Glomerular visceral epithelial cell (primary cell): ENCODE data around the gene PDE7B.
"Not testable (repeated sequence)": the region's sequence is repeated elsewhere in the genome, so short reads cannot be mapped to it uniquely, and the experiment has no call there.

Experiments used
- DNase-seq: peaks from one replicate; pipeline ENCODE4 v3.0.0-alpha.2; 2016; ENCODE audit errors: extremely low spot score

The PDE7B gene

GRCh38 chr6:135842618-135843392 is 8.7 kb upstream of the PDE7B start:
- DNase-seq = no peak

DNA sequence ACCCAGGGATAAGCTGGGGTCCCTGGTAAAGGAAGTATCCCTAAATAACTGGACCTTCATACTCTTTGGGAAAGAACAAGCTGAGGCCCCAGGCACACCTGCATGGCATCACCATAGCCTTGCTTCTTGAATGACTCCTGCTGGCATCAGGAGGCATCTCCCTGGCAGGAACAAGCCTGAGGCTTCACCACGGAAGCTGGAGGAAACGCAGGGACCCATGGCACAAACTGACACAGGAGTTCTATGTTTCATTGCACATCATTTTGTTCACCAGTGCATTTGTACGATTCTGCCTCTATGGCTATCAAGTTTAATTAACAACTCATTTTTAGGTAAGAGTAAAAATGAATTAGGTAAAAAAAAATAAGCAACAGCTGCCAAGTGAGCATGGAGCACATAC is 619 bp upstream of the PDE7B start:
- peak; percentile 9 for DNase-seq

DNA sequence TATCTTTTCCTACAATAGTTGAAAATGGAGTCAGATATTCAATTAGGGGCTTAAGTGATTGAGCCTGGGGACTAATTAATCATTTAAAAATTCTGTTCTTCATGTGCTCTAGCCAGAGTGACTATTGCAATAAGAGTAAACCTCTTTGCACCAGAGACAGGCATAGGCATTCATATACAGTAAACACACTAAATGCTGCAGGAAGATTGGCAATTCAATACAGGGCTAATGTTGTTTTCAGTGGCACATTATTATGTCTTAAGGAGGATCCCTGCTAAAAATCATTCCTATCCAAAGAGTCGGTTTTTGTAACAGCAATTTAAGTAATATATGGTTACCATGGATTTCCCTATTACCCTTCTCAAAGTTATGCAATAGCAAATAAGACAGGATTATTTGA is 1.2 kb downstream of the PDE7B start:
- DNase-seq = no peak

DNA sequence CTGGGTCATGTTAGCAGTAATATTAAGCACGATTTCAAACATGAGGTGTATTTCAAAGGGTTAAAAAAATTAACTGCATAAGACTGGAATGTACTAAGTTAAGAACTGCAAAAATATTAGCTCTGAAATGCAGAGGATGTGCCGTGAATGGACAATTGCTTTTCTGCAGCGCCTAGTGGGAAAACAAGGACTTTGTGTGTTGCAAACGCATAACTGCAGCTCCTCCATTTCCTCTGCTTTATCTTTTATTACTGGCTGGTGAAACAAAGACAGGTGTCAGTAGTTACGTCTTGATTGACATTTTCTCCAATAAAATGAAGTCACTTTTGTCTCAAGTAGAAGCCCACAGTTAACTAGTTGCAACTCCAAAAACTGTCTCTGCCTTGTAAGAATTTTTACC is 1.7 kb downstream of the PDE7B start:
- DNase-seq = peak; percentile 12

- no peak for DNase-seq
Measured at GRCh38 chr6:135853986-135854385, 2.5 kb downstream of the PDE7B start.

- DNase-seq = no peak
Measured at GRCh38 chr6:135854799-135855198, 3.3 kb downstream of the PDE7B start.

GRCh38 chr6:135858931-135859330 is 7.4 kb downstream of the PDE7B start:
- no peak for DNase-seq

DNA sequence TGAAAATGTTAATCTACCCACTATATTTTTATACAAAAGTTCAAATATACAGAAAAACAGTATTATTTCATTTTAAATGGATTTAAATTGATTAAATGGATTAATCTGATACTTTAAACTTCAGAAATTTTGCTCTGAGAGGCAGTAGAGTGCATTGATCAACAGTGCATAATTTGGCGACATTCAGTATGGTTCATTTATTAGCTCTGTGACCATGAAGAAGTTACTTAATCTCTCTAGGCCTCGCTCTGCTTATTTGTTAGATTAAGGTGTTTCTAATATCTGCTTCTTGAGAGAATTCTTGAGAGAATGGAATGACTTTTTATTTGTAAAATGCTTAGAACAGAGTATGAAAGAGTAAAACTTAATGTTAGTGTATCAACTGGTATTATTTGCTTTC is 8.9 kb downstream of the PDE7B start:
- no peak for DNase-seq

GRCh38 chr6:135861189-135861588 is 9.7 kb downstream of the PDE7B start:
- DNase-seq = no peak

DNA sequence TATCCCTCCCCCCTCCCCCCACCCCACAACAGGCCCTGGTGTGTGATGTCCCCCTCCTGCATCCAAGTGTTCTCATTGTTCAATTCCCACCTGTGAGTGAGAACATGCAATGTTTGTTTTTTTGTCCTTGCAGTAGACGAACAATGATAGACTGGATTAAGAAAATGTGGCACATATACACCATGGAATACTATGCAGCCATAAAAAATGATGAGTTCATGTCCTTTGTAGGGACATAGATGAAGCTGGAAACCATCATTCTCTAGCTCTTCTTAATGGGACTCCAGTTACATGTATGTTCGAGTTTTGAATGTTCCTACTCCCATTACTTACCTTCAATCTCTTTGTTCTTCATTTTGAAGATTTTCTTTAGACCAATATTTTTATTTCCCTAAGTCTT is 13.4 kb downstream of the PDE7B start:
- not testable (repeated sequence) for DNase-seq

DNA sequence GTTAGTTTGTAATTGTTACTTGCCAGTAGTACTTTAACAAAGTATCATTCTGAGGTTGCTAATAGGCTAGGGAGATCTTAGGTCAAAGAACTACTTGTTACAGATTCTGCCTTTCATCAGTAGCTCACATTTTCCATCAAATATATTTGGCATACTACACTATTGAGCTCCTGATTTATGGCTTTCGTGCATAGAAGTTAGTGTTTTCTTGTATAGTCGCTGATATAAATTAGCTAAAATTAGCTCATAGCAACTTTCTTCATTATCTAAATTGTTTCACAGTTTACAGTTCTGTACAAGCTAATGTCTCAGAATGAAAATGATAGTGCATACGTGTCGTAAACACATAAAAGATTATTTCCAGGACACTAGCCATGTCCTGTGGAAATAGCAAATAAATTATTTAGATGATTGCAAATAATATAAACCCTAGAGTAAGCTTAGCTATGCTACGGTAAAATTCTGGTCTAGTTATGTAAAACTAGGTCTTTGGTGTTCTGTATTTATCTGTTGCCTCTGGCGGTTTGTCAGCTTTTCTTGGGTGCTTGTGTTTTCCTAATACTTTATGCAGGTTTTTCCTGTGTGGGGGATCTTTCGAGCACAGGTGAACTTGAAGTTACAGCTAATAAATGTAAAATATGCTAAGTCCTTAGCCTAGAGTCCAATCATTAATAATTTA is 15.1 kb downstream of the PDE7B start:
- no peak for DNase-seq

DNA sequence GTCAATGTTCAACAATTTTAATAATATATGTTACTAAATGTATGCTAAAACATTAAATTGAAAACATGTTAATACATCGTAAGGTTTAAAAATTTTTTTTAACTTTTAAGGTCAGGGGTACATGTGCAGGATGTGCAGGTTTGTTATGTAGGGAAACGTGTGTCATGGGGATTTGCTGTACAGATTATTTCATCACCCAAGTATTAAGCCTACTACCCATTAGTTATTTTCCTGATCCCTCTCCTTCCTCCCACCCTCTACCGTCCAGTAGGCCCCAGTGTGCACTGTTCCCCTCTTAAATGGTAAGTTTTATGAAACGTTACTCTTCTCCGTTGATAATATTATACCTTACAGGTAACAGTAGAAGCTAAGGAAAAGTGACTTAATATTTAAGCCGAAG is 15.8 kb downstream of the PDE7B start:
- no peak for DNase-seq

DNA sequence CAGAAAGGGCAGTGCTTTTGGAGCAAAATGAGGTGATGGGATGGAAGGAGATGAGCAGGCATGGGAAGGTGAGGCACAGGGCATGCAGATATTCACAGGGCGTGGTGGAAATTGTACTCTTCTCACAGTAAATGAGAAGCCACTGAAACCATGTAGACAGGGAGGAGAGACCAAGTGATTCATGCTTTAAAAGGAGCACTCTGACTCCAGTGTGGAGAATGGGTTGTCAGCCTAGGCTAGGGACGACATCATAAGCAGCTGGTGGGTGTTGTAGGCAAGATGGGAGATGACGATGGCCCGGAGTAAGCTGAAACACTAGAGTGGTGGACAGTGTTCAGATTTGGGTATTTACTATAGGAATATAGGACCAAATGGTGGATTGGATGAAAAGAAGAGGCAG is 18.4 kb downstream of the PDE7B start:
- DNase-seq = no peak

DNA sequence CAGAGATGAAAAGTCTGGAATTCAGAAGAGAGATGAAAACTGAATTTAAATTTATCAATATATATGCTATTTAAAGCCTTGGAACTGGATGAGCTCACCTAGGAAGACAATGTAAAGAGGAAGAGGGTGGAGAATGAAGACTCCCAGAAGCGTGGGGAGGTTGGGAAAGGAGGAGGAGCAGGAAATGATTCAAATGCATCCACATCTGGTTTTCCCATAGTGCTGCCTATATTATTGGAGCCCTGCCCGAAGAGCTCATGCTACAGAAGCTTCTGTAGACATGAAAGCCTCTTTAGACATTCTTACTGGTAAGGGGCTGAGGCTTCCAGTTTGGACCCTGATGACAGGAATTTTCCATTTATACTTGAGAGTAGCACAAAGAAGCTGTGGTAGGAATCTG is 19.2 kb downstream of the PDE7B start:
- DNase-seq = peak; percentile 65

GRCh38 chr6:135871296-135871695 is 19.8 kb downstream of the PDE7B start:
- peak; percentile 75 for DNase-seq

- DNase-seq = peak; percentile 70
Measured at GRCh38 chr6:135871878-135872277, 20.4 kb downstream of the PDE7B start.

- DNase-seq = no peak
Measured at GRCh38 chr6:135875446-135875845, 23.9 kb downstream of the PDE7B start.

DNA sequence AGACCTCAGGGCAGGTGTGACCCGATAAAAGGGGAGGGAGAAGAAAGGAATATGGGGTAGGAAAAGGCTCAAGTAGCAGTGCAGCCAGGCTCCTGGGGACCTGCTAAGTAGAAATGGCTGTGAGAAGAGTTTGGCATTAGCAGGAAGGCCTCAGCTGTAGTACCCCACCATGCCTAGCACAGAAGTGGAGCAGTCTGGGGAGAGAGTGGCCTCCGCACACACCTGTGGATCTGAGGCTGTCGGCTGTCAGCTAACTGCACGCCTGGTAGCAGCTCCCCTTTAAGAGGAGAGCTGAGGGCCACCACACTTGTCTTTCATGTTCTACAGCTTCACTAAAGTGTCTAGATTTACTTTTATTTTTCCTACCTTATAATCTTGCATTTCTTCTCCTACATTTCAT is 24.6 kb downstream of the PDE7B start:
- DNase-seq = no peak

DNA sequence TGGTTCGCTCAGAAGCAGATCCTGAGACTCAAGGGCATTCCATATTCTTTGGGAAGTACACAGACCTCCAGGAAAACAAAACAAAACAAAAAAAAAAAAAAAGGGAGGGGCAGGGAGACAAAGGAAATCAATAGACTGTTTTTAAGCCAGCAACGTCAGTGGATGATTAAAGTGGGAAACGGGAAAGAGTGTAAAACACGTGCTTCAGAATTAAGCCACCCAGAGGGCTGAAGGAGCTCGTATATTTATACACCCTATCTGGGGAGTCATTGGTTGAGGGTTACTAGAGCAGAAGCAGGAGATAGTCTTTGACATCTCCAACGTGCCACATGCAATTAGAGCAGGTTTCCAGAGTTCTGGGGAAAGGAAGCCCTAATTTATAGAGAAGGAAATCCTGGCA is 26.2 kb downstream of the PDE7B start:
- no peak for DNase-seq

DNA sequence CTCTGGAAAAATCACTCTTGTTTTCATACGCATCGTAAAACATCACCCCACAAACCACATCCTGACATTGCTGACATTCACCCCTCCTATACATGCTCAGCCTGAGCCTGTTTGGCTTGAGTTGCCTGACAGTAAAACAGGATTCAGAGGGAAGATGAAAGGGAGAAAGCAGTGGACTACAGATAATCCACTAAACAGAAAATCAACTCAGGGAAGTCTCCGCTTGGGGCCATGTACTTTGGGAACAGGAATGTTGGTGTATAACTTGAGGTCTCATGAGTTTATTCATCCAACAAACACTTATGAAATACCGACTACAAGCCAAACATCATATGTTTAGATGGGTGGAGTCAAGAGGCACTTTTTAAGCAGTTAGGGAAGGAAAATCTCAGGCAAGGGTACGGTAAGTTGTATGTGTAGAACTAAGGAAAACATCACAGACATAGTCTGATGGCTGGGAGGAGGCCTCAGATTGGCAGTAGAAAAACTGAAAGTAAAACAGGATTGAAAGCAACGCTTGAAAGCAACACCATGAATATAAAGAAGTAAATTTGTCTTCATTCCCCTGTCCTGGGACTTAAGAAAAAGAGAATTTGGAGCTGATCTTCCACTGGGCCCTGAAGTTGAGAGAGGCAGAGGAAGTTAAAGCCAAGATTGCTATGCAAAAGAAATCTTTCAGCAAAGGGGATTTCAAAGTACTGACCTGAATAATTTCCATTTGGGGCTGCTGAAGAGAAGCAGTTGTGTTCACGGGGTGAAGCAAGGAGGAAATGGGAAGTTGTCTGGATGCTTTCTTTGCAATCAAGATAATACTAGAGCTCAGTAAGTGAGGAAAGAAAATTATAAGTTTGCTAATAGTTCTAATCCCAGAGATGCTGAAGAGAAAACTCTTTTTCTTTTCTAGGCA is 28.8 kb downstream of the PDE7B start:
- DNase-seq = peak; percentile 86

DNA sequence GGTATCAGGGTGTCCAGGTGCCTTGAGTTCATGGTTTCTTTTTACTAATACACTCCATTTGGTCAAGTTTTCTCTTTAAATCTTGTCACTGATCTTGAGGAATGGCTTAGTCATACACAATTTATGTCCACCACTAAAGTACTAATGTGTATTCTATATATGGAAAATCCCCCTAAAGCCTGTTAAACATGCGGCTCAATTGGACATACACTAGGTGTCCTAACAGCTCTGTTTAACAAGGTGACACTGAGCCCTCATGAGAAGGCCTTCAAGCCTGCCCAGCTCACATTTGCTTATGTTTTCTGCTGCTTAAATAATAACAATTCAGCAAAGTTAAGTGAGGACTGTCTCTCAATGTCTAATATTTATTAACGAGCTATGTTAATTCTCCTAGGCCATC is 31.5 kb downstream of the PDE7B start:
- peak; percentile 57 for DNase-seq

GRCh38 chr6:135883536-135883935 is 32.0 kb downstream of the PDE7B start:
- no peak for DNase-seq
